SK-N-MC (cell line): Measurements from ENCODE around the gene EREG.

ENCODE experiments used
- EZH2 ChIP-seq: fragments of 200-600 bp; sonication (generic); IDR thresholded peaks from one replicate; pipeline ENCODE4 v1.6.1; 2017; ENCODE audit warnings: antibody characterized with exemption
- FOXP2 ChIP-seq: optimal IDR thresholded peaks from 2 replicates; pipeline ENCODE3; 2011; ENCODE audit warnings: mild to moderate bottlenecking, moderate library complexity; ENCODE audit not compliant: insufficient read depth; ENCODE audit errors: extremely low read length, control extremely low read depth
- POLR2AphosphoS5 ChIP-seq: IDR thresholded peaks from 2 replicates; pipeline ENCODE4 v1.6.1; 2012; ENCODE audit warnings: mild to moderate bottlenecking, low read depth, low read length, borderline replicate concordance

DNA sequence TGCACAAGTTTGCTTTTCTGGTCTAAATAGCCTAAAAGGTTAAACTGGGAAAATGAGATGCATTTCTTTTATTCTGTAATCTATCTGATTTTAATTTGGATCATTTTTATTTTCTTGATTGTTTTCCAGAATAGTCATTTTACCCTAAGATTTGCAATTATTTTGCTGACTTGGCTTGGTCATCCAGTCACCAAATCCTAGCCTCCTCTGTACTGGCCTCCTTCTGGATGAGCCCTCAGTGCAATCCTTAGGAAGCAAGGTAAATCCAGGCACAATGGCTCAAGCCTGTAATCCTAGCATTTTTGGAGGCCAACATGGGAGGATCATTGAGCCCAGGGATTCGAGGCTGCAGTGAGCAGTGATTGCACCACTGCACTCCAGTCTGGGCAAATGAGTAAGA is 9.2 kb downstream of the EREG start:
- TF ChIP-seq EZH2 (no peak), POLR2AphosphoS5 (no peak), FOXP2 (no peak)
